ENCODE data around the gene IPO4.

IPO4 gene

GRCh38 chr14:24176599-24176998 lies 12.0 kb downstream of the IPO4 start:
- no peak for DNase-seq (ENCODE audit: low spot score)

- DNase-seq (ENCODE audit: low spot score): no peak
These were observed 15.7 kb downstream of the IPO4 start for GRCh38 chr14:24172871-24173281.

DNA sequence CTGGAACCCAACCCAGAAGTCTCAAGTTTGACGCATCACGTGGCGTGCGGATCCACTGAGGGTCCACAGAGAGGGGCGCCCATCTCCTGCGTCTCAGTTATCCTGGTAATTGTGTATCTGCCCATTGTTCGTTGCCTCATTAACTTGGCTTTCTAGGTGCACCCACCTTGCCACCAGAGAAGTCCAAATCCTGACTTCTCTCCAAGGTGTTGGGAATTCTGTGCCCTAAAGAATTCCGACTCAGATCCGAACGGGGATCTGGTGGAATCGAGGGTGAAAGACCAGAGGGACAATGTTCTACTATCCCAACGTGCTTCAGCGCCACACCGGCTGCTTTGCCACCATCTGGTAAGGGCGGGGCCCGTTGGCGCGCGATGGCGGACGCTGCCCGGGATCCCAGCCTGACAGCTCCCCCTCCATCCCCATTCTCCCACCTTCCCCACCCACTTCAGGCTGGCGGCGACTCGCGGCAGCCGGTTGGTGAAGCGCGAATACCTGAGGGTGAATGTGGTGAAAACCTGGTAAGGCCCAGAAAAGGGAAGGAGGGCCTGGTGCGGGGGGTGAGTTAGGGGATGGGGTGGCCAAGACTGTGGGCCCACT lies 16.3 kb downstream of the IPO4 start:
- no peak for DNase-seq (ENCODE audit: low spot score)

DNA sequence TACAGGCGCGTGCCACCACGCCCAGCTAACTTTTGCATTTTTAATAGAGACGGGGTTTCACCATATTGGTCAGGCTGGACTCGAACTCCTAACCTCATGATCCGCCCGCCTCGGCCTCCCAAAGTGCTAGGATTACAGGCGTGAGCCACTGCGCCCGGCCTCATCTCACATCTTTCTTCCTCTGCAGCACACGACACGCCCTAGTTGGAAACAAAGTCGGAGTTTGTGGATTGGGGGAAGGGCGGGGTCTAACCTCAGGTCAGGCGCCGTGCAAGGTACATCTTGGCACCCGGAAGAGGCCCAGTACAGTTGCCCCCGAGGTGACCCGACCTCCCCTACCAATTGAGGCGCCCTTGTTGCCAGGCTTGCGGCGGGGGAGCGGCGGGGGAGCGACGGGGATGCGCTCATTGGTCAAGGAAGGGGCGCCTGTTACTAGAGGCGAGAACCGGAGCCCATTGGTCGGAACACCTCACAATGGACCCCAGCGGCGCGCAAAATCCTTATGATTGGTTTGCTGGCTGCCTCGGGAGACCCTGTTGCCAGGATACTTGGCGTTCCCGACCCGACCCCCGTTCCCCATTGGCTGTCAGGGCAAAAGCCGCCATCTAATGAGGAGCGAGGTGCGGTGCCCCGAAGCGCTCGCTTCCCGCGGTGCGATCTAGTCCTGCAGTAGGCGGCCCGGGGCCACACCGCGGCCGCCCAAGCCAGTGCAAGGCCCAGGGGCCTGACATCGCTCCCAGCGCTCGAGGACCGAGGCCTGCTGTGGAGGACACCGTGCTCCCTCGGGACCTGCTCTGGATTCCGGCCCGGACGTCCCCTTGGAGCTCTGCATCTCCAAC lies 17.0 kb downstream of the IPO4 start, which contains the start of gene REC8:
TSS of gene REC8 (plus strand) at position 659 of the 839 bp plus-strand sequence. CDS start 473 bp downstream, outside the sequence.
- DNase-seq (ENCODE audit: low spot score): no peak

GRCh38 chr14:24167469-24168114 lies 21.0 kb downstream of the IPO4 start:
- DNase-seq (ENCODE audit: low spot score): no peak

- DNase-seq (ENCODE audit: low spot score): no peak
These were observed 22.8 kb downstream of the IPO4 start for GRCh38 chr14:24165785-24166184.

- DNase-seq (ENCODE audit: low spot score): no peak
These were observed 24.1 kb downstream of the IPO4 start for GRCh38 chr14:24164518-24164991.

DNA sequence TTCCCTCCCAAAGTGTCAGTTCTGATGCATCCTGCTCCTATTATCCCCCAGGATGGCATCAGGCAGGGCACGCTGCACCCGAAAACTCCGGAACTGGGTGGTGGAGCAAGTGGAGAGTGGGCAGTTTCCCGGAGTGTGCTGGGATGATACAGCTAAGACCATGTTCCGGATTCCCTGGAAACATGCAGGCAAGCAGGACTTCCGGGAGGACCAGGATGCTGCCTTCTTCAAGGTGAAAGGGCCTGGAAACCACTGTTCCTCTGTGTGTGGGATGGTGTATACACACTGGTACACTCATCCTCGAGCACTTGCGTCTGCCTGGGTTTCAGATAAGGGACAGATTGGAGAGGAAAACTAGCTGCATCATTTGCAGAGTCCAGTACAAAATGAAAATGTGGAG lies 26.5 kb downstream of the IPO4 start:
- DNase-seq (ENCODE audit: low spot score): no peak

DNA sequence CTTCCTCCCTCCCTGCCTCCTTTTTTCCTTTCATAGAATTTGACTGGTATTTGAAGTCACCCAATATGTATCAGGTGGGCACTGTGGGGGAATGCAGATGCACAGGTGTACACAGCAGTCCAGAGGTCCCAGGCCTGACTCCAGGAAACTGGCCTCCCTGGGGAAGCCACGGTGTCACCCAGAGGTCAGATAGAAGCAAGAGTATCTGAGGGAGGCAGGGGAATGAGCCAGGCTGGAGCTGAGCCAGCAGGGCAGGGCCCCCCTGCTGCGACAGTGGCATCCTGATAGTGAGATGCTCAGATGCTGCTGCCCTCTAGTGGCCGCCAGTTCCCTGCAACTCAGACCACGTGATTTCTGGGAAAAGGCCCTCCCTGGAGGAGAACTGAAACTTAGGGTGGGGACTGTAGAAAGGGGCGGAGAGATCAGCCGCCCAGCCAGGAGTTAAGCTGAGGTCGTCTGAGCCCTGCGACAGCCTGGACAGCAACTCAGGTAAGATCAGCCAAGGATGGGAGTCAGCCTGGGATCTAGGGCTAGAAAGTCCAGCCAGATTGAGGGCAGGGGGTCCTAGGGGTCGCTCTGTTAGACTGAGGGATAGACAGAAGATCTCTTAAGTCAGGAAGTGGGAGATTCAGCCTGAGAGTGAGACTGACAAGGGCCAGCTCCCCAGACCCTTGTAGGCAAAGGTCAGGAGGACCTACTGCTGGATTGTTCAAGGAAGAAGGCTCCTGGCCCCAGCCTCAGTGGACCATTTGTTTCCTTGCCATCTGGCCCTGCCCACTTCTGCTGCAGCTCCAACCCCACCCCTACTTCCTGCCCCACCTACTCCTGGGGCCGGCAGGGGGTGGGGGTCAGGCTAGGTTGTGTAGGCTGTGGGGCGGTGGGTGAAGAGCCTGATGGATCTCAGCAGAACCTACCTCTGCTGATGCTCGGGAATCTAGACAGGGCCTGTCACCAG lies 27.5 kb downstream of the IPO4 start, which contains the start of gene IRF9:
TSS of gene IRF9 (plus strand) at position 416 of the 955 bp plus-strand sequence. CDS start 880 bp downstream, outside the sequence.
- peak; percentile 90 for DNase-seq (ENCODE audit: low spot score)

GRCh38 chr14:24160499-24160849 lies 28.1 kb downstream of the IPO4 start:
- DNase-seq (ENCODE audit: low spot score): no peak

DNA sequence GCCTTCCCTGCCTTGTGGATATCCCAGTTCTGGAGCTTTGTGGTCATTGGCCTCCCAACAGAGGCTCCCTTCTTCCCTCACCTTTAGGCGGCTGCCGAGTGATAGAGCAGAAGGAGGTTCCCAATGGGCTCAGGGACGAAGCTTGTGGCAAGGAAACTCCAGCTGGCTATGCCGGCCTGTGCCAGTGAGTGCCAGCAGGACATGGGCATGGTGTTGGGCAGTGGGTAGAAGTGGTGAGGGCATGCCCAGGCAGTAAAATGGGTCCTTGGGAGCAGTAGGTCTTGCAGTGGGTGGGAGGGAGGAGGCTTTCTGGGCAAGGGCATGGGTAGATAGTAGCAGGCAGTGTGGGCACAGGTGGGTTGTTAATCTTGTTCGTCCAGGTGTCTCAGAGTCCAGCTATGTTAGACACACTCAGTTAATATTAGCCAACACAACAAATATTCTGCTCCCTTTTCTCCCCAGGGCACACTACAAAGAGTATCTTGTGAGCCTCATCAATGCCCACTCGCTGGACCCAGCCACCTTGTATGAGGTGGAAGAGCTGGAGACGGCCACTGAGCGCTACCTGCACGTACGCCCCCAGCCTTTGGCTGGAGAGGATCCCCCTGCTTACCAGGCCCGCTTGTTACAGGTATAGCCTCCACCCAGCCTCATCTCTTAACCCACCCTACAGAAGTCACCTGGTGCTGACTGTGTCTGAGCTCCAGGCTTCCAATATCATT lies 28.7 kb downstream of the IPO4 start:
- DNase-seq (ENCODE audit: low spot score): no peak

GRCh38 chr14:24157331-24157730 lies 31.3 kb downstream of the IPO4 start:
- no peak for DNase-seq (ENCODE audit: low spot score)

DNA sequence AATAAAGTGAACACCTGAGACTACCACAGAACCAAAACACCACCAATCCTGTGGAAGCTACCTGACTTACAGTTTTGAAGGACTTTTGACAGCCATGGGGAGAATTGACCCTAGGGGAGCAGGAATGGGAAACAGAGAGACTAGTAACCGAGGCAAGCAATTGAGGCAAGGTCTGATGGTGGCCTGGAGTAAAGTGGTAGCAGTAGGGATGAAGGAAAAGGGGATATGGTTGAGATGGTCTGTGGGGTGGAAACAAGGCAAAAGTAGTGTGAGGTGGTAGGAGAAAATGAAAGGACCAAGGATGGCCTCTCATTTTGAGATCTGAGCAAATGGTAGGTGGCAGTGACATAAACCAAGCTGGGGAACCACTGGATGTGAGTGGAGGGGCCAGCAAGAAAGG lies 31.8 kb downstream of the IPO4 start:
- no peak for DNase-seq (ENCODE audit: low spot score)

- DNase-seq (ENCODE audit: low spot score): no peak
These were observed 33.5 kb downstream of the IPO4 start for GRCh38 chr14:24155100-24155499.

DNA sequence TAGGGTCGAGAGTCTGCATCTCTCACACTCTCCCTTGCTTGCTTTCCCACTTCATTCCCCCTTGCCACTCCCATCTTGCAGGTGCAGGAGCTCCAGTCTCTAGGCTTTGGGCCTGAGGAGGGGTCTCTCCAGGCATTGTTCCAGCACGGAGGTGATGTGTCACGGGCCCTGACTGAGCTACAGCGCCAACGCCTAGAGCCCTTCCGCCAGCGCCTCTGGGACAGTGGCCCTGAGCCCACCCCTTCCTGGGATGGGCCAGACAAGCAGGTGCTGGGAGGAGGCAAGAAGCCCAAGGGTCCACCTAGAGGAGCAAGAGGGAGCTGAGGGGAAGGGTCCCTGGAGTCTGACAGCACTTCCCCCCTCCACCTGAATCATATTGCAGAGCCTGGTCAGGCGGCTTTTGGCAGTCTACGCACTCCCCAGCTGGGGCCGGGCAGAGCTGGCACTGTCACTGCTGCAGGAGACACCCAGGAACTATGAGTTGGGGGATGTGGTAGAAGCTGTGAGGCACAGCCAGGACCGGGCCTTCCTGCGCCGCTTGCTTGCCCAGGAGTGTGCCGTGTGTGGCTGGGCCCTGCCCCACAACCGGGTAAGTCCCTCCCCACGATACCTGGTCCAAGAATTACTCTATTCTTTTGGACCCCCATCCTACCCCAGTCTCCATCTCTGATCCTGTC lies 37.1 kb downstream of the IPO4 start:
- DNase-seq (ENCODE audit: low spot score): no peak

- no peak for DNase-seq (ENCODE audit: low spot score)
These were observed 37.6 kb downstream of the IPO4 start for GRCh38 chr14:24150993-24151392.

- no peak for DNase-seq (ENCODE audit: low spot score)
These were observed 38.0 kb downstream of the IPO4 start for GRCh38 chr14:24150567-24150966.

- no peak for DNase-seq (ENCODE audit: low spot score)
These were observed 38.6 kb downstream of the IPO4 start for GRCh38 chr14:24150061-24150460.

- no peak for DNase-seq (ENCODE audit: low spot score)
These were observed 39.2 kb downstream of the IPO4 start for GRCh38 chr14:24149302-24149969.

Data from SW480 (cell line).